HCT116 (cell line): ENCODE results near the gene EGFR. TPM values are rescaled to one million over a fixed set of nuclear protein-coding genes. Genes with fewer than 3 reads are reported as not detected.

Experiments
- ATAC-seq: fragments of 200-7000 bp; cut with Tn5 transposase; 2 replicates; pipeline ENCODE4 v1.9.1; 2020; ENCODE audit warnings: mild to moderate bottlenecking, moderate library complexity
- BruUV-seq: library from RNA; stranded (reverse); fragments of 400-500 nt; replicated peaks from 2 replicates; lab custom pipeline; 2021; lab: Mats Ljungman, UMichigan
- CTCF ChIA-PET: fragments of 300-600 bp; sonication (Branson Sonifier 250); formaldehyde crosslinking; loops from one replicate; lab custom pipeline; 2021; ENCODE audit warnings: antibody characterized with exemption; lab: Charles Lee
- POLR2A ChIA-PET: fragments of 300-600, 350-600 bp; sonication (Branson Sonifier 250); formaldehyde crosslinking; loops from one replicate; lab custom pipeline; 2021; ENCODE audit warnings: antibody characterized with exemption; lab: Charles Lee
- RAD21 ChIA-PET, 2 experiments: fragments of 300-600 bp; sonication (Branson Sonifier 250); formaldehyde crosslinking; loops; one replicate each; lab custom pipeline; 2023; ENCODE audit warnings: low total read pairs in 2 of 2; ENCODE audit not compliant: uncharacterized antibody in 2 of 2, unreplicated experiment in 2 of 2, low non-redundant PET in 1 of 2; lab: Charles Lee
- DNase-seq: peaks from one replicate; pipeline ENCODE4 v3.0.0-alpha.2; 2010; ENCODE audit warnings: low read depth, low spot score
- H2AFZ ChIP-seq: fragments of 200-600 bp; shearing (Covaris generic), sonication (generic); 2 replicates; pipeline ENCODE4 v1.6.1; 2017; ENCODE audit warnings: low read depth, mixed run types, mixed read lengths, antibody characterized with exemption, low read length; ENCODE audit not compliant: poor library complexity, severe bottlenecking
- H3K27ac ChIP-seq: 2 replicates; pipeline ENCODE4 v1.5.1; 2012; ENCODE audit warnings: low read depth, low read length
- H3K27me3 ChIP-seq: fragments of 200-600 bp; sonication (generic); 2 replicates; pipeline ENCODE4 v1.6.1; 2016; ENCODE audit warnings: mixed run types, low read length, mixed read lengths; ENCODE audit not compliant: insufficient read depth
- H3K36me3 ChIP-seq, 2 experiments: fragments of 200-500 bp in 1 of 2; fragments of 200-600 bp in 1 of 2; sonication (Bioruptor generic) in 1 of 2; sonication (generic) in 1 of 2; 2 replicates each; pipeline versions ENCODE4 v1.5.1 to v1.6.1; 2014 to 2016; ENCODE audit warnings: low read length in 2 of 2, inconsistent platforms in 1 of 2, mixed read lengths in 1 of 2, mixed run types in 1 of 2; ENCODE audit not compliant: insufficient read depth in 2 of 2, control insufficient read depth in 1 of 2
- H3K4me1 ChIP-seq, 2 experiments: fragments of 200-600 bp in 1 of 2; sonication (generic) in 1 of 2; 2 replicates each; pipeline versions ENCODE4 v1.5.1 to v1.6.1; 2012 to 2017; ENCODE audit warnings: low read length in 2 of 2, inconsistent platforms in 1 of 2, mild to moderate bottlenecking in 1 of 2, mixed read lengths in 1 of 2, mixed run types in 1 of 2, moderate library complexity in 1 of 2; ENCODE audit not compliant: insufficient read depth in 2 of 2, control insufficient read depth in 1 of 2
- H3K4me2 ChIP-seq: fragments of 200-600 bp; sonication (generic); 2 replicates; pipeline ENCODE4 v1.6.1; 2017; ENCODE audit warnings: mixed run types, low read length, mixed read lengths
- H3K4me3 ChIP-seq, 2 experiments: fragments of 200-600 bp in 1 of 2; sonication (generic) in 1 of 2; replicated peaks in 1 of 2; 2 replicates each; pipeline ENCODE4 v1.5.1; 2011 to 2016; ENCODE audit warnings: low read length in 2 of 2, control low read depth in 1 of 2, low read depth in 1 of 2, mild to moderate bottlenecking in 1 of 2, mixed read lengths in 1 of 2, mixed run types in 1 of 2
- H3K79me2 ChIP-seq: fragments of 200-600 bp; sonication (generic); 2 replicates; pipeline ENCODE4 v1.6.1; 2017; ENCODE audit warnings: mild to moderate bottlenecking, mixed run types, low read length, moderate library complexity, mixed read lengths; ENCODE audit not compliant: insufficient read depth
- H3K9ac ChIP-seq: fragments of 200-600 bp; sonication (generic); 2 replicates; pipeline ENCODE4 v1.6.1; 2016; ENCODE audit warnings: low read length, mixed read lengths
- H3K9me2 ChIP-seq: fragments of 200-600 bp; sonication (generic), shearing (Covaris generic); 2 replicates; pipeline ENCODE4 v1.6.1; 2017; ENCODE audit warnings: mixed run types, mild to moderate bottlenecking, moderate library complexity; ENCODE audit not compliant: insufficient read depth
- H3K9me3 ChIP-seq, 2 experiments: fragments of 200-500 bp in 1 of 2; fragments of 200-600 bp in 1 of 2; sonication (Bioruptor generic) in 1 of 2; sonication (generic) in 1 of 2; 2 replicates each; pipeline ENCODE4 v1.6.1; 2014 to 2017; ENCODE audit warnings: low read length in 2 of 2, mixed read lengths in 2 of 2, inconsistent platforms in 1 of 2, low read depth in 1 of 2, mild to moderate bottlenecking in 1 of 2, mixed run types in 1 of 2, moderate library complexity in 1 of 2; ENCODE audit not compliant: control insufficient read depth in 1 of 2, insufficient read depth in 1 of 2
- H4K20me1 ChIP-seq: fragments of 200-600 bp; sonication (generic), shearing (Covaris generic); 2 replicates; pipeline ENCODE4 v1.6.1; 2017; ENCODE audit warnings: mixed run types, mild to moderate bottlenecking, moderate library complexity; ENCODE audit not compliant: insufficient read depth
- CEBPB ChIP-seq: IDR thresholded peaks from 2 replicates; pipeline ENCODE4 v1.6.1; 2012; ENCODE audit warnings: low read depth
- EGR1 ChIP-seq: IDR thresholded peaks from 2 replicates; pipeline ENCODE4 v1.6.1; 2012; ENCODE audit warnings: low read depth
- ELF1 ChIP-seq: IDR thresholded peaks from 2 replicates; pipeline ENCODE4 v1.6.1; 2012; ENCODE audit warnings: low read depth, borderline replicate concordance
- FOSL1 ChIP-seq: IDR thresholded peaks from 2 replicates; pipeline ENCODE4 v1.6.1; 2012; ENCODE audit warnings: low read depth
- RAD21 ChIP-seq: IDR thresholded peaks from 2 replicates; pipeline ENCODE4 v1.6.1; 2012; ENCODE audit warnings: low read depth, mild to moderate bottlenecking
- SIN3A ChIP-seq: IDR thresholded peaks from 2 replicates; pipeline ENCODE4 v1.6.1; 2012; ENCODE audit warnings: low read depth
- SP1 ChIP-seq: IDR thresholded peaks from 2 replicates; pipeline ENCODE4 v1.6.1; 2012; ENCODE audit warnings: low read depth
- SRF ChIP-seq: IDR thresholded peaks from 2 replicates; pipeline ENCODE4 v1.6.1; 2012; ENCODE audit warnings: low read depth
- YY1 ChIP-seq: IDR thresholded peaks from 2 replicates; pipeline ENCODE4 v1.6.1; 2011; ENCODE audit warnings: low read length, low read depth, moderate library complexity, mild to moderate bottlenecking; ENCODE audit not compliant: insufficient replicate concordance; ENCODE audit errors: extremely low read depth
- intact Hi-C: fragments of 100-400 bp; cut with micrococcal nuclease; formaldehyde crosslinking; loops from 2 replicates; pipeline ENCODE4 v1.10.0; 2022
- total RNA-seq: library from RNA; stranded (reverse); gene quantifications from one replicate; pipeline ENCODE4 v1.2.1, GENCODE V29; 2021; ENCODE audit not compliant: unreplicated experiment
- TF ChIP-seq, protein P1 (sequence below): IDR thresholded peaks from 2 replicates; pipeline ENCODE4 v1.6.1; 2011; ENCODE audit warnings: mild to moderate bottlenecking, low read length, moderate library complexity; ENCODE audit not compliant: insufficient replicate concordance; ENCODE audit errors: extremely low read depth
- TF ChIP-seq, protein P2 (sequence below): IDR thresholded peaks from 2 replicates; pipeline ENCODE4 v1.6.1; 2012; ENCODE audit warnings: low read depth
- TF ChIP-seq, protein P3 (sequence below): IDR thresholded peaks from 2 replicates; pipeline ENCODE4 v1.6.1; 2012

The EGFR gene
- total RNA-seq, 1 experiment from 2014 or later, result 71.5 TPM

DNA sequence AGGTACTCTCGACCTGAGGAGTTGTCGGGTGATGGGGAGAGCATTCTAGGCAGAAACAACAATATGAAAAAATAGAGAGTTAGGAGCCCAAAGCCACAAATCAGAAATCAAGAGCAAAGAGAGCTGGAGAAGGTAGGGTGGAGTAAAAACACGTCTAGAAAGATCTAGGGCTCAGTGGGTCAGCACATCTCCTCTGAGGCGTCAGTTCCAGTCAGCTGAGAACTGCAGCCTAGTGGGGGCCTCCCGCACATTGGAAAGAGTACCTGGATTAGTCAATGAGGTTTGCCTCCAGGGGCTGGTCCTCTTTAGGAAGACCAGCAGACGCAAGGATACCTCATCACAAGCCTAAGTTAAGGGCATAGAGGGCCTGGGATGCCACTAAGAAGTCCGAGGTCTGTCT is 233.1 kb downstream of the EGFR start:
- DNase-seq (no peak), ATAC-seq (no peak)
- Histone ChIP-seq H3K79me2 (no peaks in the 10 kb centered on the region), H3K36me3 (no peaks in the 10 kb centered on the region), H3K4me2 (no peak overlapping the region), H4K20me1 (no peaks in the 10 kb centered on the region), H3K27ac (no peak overlapping the region), H3K9ac (no peak overlapping the region), H3K27me3 (no peaks in the 10 kb centered on the region), H2AFZ (no peak overlapping the region), H3K4me1 (peaks cover 13 to 35% of the 10 kb centered on the region in 2 experiments), H3K4me3 (no peak overlapping the region), H3K9me3 (no peaks in the 10 kb centered on the region), H3K9me2 (no peaks in the 10 kb centered on the region)
- ChIA-PET POLR2A (no interaction called here), CTCF (interaction anchor here (1.5 kb wide), 1 partner anchor 478 kb away, joined by 6 read pairs; no protein-coding TSS in a partner anchor), RAD21 (no interaction called here)
- intact Hi-C loops, result loop anchor here (10.0 kb wide), 1 partner anchor 237 kb away; the partner anchor contains the start of gene EGFR
- no TSS peak for BruUV-seq
- TF ChIP-seq EGR1, result no peak
- TF ChIP-seq, protein P1, sequence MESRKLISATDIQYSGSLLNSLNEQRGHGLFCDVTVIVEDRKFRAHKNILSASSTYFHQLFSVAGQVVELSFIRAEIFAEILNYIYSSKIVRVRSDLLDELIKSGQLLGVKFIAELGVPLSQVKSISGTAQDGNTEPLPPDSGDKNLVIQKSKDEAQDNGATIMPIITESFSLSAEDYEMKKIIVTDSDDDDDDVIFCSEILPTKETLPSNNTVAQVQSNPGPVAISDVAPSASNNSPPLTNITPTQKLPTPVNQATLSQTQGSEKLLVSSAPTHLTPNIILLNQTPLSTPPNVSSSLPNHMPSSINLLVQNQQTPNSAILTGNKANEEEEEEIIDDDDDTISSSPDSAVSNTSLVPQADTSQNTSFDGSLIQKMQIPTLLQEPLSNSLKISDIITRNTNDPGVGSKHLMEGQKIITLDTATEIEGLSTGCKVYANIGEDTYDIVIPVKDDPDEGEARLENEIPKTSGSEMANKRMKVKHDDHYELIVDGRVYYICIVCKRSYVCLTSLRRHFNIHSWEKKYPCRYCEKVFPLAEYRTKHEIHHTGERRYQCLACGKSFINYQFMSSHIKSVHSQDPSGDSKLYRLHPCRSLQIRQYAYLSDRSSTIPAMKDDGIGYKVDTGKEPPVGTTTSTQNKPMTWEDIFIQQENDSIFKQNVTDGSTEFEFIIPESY, result no peak
- no peak for TF ChIP-seq CEBPB

DNA sequence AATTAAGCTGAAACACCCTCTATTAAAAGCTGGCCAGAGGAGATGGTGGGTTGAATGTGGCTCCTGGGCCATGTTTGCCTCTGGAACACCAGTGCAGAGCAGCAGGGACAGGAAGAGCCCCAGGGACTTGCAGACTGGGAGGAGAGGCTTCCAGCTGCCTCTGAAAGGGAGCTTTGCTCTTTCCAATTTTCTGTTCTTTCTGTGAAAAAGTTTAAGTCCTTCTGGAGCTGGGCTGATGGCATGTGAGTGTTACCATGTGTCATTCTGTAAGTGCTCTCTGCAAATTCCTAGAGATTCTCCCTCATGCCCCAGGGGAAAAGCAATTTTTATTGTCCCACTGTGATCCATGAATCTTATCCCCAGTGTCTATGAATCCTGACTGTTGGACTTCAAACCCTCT is 233.6 kb downstream of the EGFR start:
- ATAC-seq, result no peak
- BruUV-seq, result no TSS peak
- TF ChIP-seq ELF1, result no peak
- TF ChIP-seq SRF, result no peak
- no peak for TF ChIP-seq FOSL1
- no peak for TF ChIP-seq SIN3A
- TF ChIP-seq YY1, result no peak
- TF ChIP-seq RAD21, result no peak
- TF ChIP-seq, protein P2, sequence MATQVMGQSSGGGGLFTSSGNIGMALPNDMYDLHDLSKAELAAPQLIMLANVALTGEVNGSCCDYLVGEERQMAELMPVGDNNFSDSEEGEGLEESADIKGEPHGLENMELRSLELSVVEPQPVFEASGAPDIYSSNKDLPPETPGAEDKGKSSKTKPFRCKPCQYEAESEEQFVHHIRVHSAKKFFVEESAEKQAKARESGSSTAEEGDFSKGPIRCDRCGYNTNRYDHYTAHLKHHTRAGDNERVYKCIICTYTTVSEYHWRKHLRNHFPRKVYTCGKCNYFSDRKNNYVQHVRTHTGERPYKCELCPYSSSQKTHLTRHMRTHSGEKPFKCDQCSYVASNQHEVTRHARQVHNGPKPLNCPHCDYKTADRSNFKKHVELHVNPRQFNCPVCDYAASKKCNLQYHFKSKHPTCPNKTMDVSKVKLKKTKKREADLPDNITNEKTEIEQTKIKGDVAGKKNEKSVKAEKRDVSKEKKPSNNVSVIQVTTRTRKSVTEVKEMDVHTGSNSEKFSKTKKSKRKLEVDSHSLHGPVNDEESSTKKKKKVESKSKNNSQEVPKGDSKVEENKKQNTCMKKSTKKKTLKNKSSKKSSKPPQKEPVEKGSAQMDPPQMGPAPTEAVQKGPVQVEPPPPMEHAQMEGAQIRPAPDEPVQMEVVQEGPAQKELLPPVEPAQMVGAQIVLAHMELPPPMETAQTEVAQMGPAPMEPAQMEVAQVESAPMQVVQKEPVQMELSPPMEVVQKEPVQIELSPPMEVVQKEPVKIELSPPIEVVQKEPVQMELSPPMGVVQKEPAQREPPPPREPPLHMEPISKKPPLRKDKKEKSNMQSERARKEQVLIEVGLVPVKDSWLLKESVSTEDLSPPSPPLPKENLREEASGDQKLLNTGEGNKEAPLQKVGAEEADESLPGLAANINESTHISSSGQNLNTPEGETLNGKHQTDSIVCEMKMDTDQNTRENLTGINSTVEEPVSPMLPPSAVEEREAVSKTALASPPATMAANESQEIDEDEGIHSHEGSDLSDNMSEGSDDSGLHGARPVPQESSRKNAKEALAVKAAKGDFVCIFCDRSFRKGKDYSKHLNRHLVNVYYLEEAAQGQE, result no peak
- TF ChIP-seq, protein P3, sequence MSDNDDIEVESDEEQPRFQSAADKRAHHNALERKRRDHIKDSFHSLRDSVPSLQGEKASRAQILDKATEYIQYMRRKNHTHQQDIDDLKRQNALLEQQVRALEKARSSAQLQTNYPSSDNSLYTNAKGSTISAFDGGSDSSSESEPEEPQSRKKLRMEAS, result no peak
- no peak for TF ChIP-seq CEBPB
- TF ChIP-seq SP1, result no peak
- TF ChIP-seq, protein P1, result no peak

More for the DNA sequence above, 233.6 kb downstream of the EGFR start:
- Histone ChIP-seq H3K9ac (no peak overlapping the region), H3K9me3 (no peaks in the 10 kb centered on the region), H3K9me2 (no peaks in the 10 kb centered on the region), H2AFZ (no peak overlapping the region), H3K4me3 (no peak overlapping the region), H4K20me1 (no peaks in the 10 kb centered on the region), H3K4me2 (no peak overlapping the region), H3K36me3 (no peaks in the 10 kb centered on the region), H3K79me2 (no peaks in the 10 kb centered on the region), H3K27me3 (no peaks in the 10 kb centered on the region), H3K4me1 (peaks cover 11 to 31% of the 10 kb centered on the region in 2 experiments), H3K27ac (no peak overlapping the region)
- ChIA-PET CTCF (interaction anchor here (1.5 kb wide), 1 partner anchor 479 kb away, joined by 6 read pairs; no protein-coding TSS in a partner anchor), RAD21 (no interaction called here), POLR2A (no interaction called here)
- no peak for DNase-seq
- intact Hi-C loops, result loop anchor here (10.0 kb wide), 1 partner anchor 238 kb away; the partner anchor contains the start of gene EGFR
